Measurements from ENCODE around the gene LRRFIP1.

- TF ChIP-seq CTCF (IDR thresholded peaks at IDR 0.05; ENCODE audit: extremely low read depth in 1 of 2, insufficient read depth in 1 of 2, low read depth in 1 of 2, low read length in 2 of 2), result no peak
- no peak for TF ChIP-seq POLR2AphosphoS5 (IDR thresholded peaks at IDR 0.05; ENCODE audit: insufficient read depth, low read depth, low read length)
Measured at GRCh38 chr2:237745250-237745613, 117.8 kb downstream of the LRRFIP1 start.

Data from endothelial cell of umbilical vein (primary cell).